Endothelial cell (in vitro differentiated cells): ENCODE results near the gene POC1A. TPM values are rescaled to one million over a fixed set of nuclear protein-coding genes. Genes with fewer than 3 reads are reported as not detected.

Experiments
- DNase-seq: peaks from one replicate; pipeline ENCODE4 v3.0.0; 2021; ENCODE audit warnings: low spot score
- H3K27ac Mint-ChIP-seq: one replicate; pipeline ENCODE4 v1.8.0; 2021; ENCODE audit warnings: mixed read lengths, inconsistent platforms; ENCODE audit not compliant: unreplicated experiment
- H3K27me3 Mint-ChIP-seq: one replicate; pipeline ENCODE4 v1.8.0; 2021; ENCODE audit warnings: mild to moderate bottlenecking, moderate library complexity, mixed read lengths, inconsistent platforms; ENCODE audit not compliant: unreplicated experiment
- H3K36me3 Mint-ChIP-seq: one replicate; pipeline ENCODE4 v1.8.0; 2021; ENCODE audit warnings: mild to moderate bottlenecking, low read depth, mixed read lengths, inconsistent platforms; ENCODE audit not compliant: unreplicated experiment
- H3K4me1 Mint-ChIP-seq: one replicate; pipeline ENCODE4 v1.8.0; 2021; ENCODE audit warnings: mild to moderate bottlenecking, mixed read lengths, inconsistent platforms; ENCODE audit not compliant: unreplicated experiment
- H3K4me3 Mint-ChIP-seq: one replicate; pipeline ENCODE4 v1.8.0; 2021; ENCODE audit warnings: mild to moderate bottlenecking, mixed read lengths, inconsistent platforms; ENCODE audit not compliant: unreplicated experiment
- H3K9me3 Mint-ChIP-seq: one replicate; pipeline ENCODE4 v1.8.0; 2021; ENCODE audit warnings: mixed read lengths, inconsistent platforms; ENCODE audit not compliant: unreplicated experiment
- CTCF ChIP-seq: fragments of 200-600 bp; sonication (generic); IDR thresholded peaks from one replicate; pipeline ENCODE4 v1.5.0; 2021; ENCODE audit warnings: antibody characterized with exemption; ENCODE audit not compliant: unreplicated experiment
- total RNA-seq: library from RNA; stranded (reverse); fragmentation: NEBNext Ultra II Directional; extraction: Animal tissue kit (Norgen Biotek cat#: 25700); gene quantifications from one replicate; pipeline ENCODE4 v1.2.1, GENCODE V29; 2021; ENCODE audit not compliant: unreplicated experiment

Gene POC1A
- total RNA-seq, 1 donor from 2014 or later, result 7.5 TPM

- H3K27me3 Mint-ChIP-seq, result peaks cover 10% of the 10 kb centered on the region
- H3K4me1 Mint-ChIP-seq, result peaks cover 3% of the 10 kb centered on the region
- H3K36me3 Mint-ChIP-seq, result peaks cover 6% of the 10 kb centered on the region
- peak; percentile 96 for TF ChIP-seq CTCF
- DNase-seq, result peak; percentile 85
- no peaks in the 10 kb centered on the region for H3K9me3 Mint-ChIP-seq
- no peak overlapping the region for H3K27ac Mint-ChIP-seq
- H3K4me3 Mint-ChIP-seq, result no peak overlapping the region
Observed at GRCh38 chr3:52144034-52144795, 10.0 kb downstream of the POC1A start.

DNA sequence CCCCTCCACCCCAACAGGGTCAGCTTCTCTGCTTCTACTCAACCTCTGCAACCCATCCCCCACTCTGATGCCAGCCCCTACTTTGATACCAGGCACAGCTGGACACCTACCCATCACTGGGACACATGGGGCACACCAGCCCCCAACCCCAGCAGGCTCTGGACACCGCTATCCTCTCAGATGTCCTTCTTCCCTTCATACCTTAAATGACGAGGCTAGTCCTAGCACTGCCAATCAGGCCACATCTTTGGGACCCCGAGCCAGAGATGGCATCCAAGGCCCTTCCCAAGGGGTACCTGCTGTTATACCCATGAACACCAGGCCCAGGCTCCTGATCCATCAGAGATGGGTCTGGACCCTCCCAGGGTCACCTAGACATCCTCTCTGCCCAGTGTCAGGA is 10.6 kb downstream of the POC1A start:
- peaks cover 10% of the 10 kb centered on the region for H3K27me3 Mint-ChIP-seq
- H3K4me3 Mint-ChIP-seq, result no peak overlapping the region
- H3K9me3 Mint-ChIP-seq, result no peaks in the 10 kb centered on the region
- DNase-seq, result no peak
- no peak overlapping the region for H3K27ac Mint-ChIP-seq
- H3K36me3 Mint-ChIP-seq, result peaks cover 4% of the 10 kb centered on the region
- TF ChIP-seq CTCF, result no peak
- H3K4me1 Mint-ChIP-seq, result peaks cover 7% of the 10 kb centered on the region

- peaks cover 12% of the 10 kb centered on the region for H3K4me1 Mint-ChIP-seq
- no peaks in the 10 kb centered on the region for H3K9me3 Mint-ChIP-seq
- peaks cover 12% of the 10 kb centered on the region for H3K27me3 Mint-ChIP-seq
- H3K36me3 Mint-ChIP-seq, result peaks cover 4% of the 10 kb centered on the region
- DNase-seq, result no peak
- no peak for TF ChIP-seq CTCF
- peak overlapping the region; percentile 13 for H3K27ac Mint-ChIP-seq
- H3K4me3 Mint-ChIP-seq, result no peak overlapping the region
Observed at GRCh38 chr3:52143156-52143555, 11.1 kb downstream of the POC1A start.

- peaks cover 14% of the 10 kb centered on the region for H3K27me3 Mint-ChIP-seq
- DNase-seq, result no peak
- H3K9me3 Mint-ChIP-seq, result no peaks in the 10 kb centered on the region
- TF ChIP-seq CTCF, result no peak
- H3K4me1 Mint-ChIP-seq, result peaks cover 24% of the 10 kb centered on the region
- no peak overlapping the region for H3K27ac Mint-ChIP-seq
- H3K36me3 Mint-ChIP-seq, result peaks cover 4% of the 10 kb centered on the region
- H3K4me3 Mint-ChIP-seq, result no peak overlapping the region
Observed at GRCh38 chr3:52141751-52142150, 12.5 kb downstream of the POC1A start.

DNA sequence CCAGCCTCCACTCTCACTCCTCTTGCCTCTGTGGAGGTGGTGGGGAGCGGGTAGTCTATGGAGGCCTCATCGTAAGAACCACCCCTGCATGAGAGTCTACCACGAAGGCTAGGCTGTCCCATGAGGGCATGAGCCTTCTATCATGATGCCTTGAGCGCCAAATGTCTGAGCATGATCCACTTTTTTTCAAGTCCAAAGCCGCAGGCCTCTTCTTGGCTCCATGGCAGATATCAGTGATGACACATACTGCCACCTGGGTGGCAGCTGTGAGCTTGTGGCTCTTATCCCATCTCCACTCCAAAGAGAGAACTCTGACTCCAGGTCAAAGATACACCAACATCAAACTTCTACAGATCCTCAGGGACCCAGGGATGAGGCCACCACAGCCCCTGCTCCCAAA is 13.5 kb downstream of the POC1A start:
- Mint-ChIP-seq H3K9me3 (no peaks in the 10 kb centered on the region), H3K27me3 (peaks cover 14% of the 10 kb centered on the region), H3K36me3 (peaks cover 4% of the 10 kb centered on the region), H3K4me1 (peaks cover 31% of the 10 kb centered on the region), H3K27ac (no peak overlapping the region), H3K4me3 (no peak overlapping the region)
- no peak for TF ChIP-seq CTCF
- DNase-seq, result no peak
